Osteoblast (primary cell): ENCODE results near the gene SPDYA. TPM values are rescaled to one million over a fixed set of nuclear protein-coding genes. Genes with fewer than 3 reads are reported as not detected.

Experiments used
- DNase-seq: peaks from one replicate; pipeline ENCODE4 v3.0.0; 2011; ENCODE audit warnings: low spot score, mixed read lengths; ENCODE audit not compliant: insufficient read length; ENCODE audit errors: missing footprints
- H2AFZ ChIP-seq: 2 replicates; pipeline ENCODE4 v1.6.0; 2011; ENCODE audit warnings: mild to moderate bottlenecking, low read length
- H3K27ac ChIP-seq: 2 replicates; pipeline ENCODE4 v1.5.1; 2011; ENCODE audit warnings: mild to moderate bottlenecking, low read depth, low read length, moderate library complexity
- H3K27me3 ChIP-seq: 2 replicates; pipeline ENCODE4 v1.6.0; 2012; ENCODE audit warnings: mild to moderate bottlenecking, control low read depth, inconsistent platforms, low read length, moderate library complexity; ENCODE audit not compliant: insufficient read depth
- H3K36me3 ChIP-seq: 2 replicates; pipeline ENCODE4 v1.5.1; 2011; ENCODE audit warnings: mild to moderate bottlenecking, low read length, control low read depth, moderate library complexity; ENCODE audit not compliant: insufficient read depth
- H3K4me1 ChIP-seq: 2 replicates; pipeline ENCODE4 v1.5.1; 2011; ENCODE audit warnings: mild to moderate bottlenecking, low read length, control low read depth, moderate library complexity; ENCODE audit not compliant: insufficient read depth
- H3K4me2 ChIP-seq: 2 replicates; pipeline ENCODE4 v1.6.0; 2011; ENCODE audit warnings: mild to moderate bottlenecking, low read length; ENCODE audit not compliant: insufficient read depth
- H3K4me3 ChIP-seq: fragments of 200-600 bp; sonication (generic); 3 replicates; pipeline ENCODE4 v1.5.1; 2012; ENCODE audit warnings: mild to moderate bottlenecking, low read length, inconsistent platforms; ENCODE audit not compliant: insufficient read depth
- H3K79me2 ChIP-seq: 2 replicates; pipeline ENCODE4 v1.6.0; 2012; ENCODE audit warnings: mild to moderate bottlenecking, low read length, control low read depth, inconsistent platforms; ENCODE audit not compliant: insufficient read depth
- H3K9me3 ChIP-seq: 2 replicates; pipeline ENCODE4 v1.5.1; 2011; ENCODE audit warnings: low read depth, low read length, control low read depth
- H4K20me1 ChIP-seq: 2 replicates; pipeline ENCODE4 v1.6.0; 2012; ENCODE audit warnings: mild to moderate bottlenecking, low read length, control low read depth; ENCODE audit not compliant: insufficient read depth
- total RNA-seq: library from RNA; depleted of rRNA; stranded (reverse); fragments of >200 nt; gene quantifications from 2 replicates; pipeline ENCODE4 v1.2.3, GENCODE V29; 2012
- TF ChIP-seq, protein P1 (sequence below): IDR thresholded peaks from 2 replicates; pipeline ENCODE4 v1.5.1; 2011; ENCODE audit warnings: mild to moderate bottlenecking, low read depth, low read length, moderate library complexity; ENCODE audit errors: extremely low read depth

SPDYA gene
- total RNA-seq, 1 donor = 0.72 TPM

GRCh38 chr2:28767337-28767736 is 43.3 kb upstream of the SPDYA start:
- H3K4me2 ChIP-seq = no peak overlapping the region
- TF ChIP-seq, protein P1, sequence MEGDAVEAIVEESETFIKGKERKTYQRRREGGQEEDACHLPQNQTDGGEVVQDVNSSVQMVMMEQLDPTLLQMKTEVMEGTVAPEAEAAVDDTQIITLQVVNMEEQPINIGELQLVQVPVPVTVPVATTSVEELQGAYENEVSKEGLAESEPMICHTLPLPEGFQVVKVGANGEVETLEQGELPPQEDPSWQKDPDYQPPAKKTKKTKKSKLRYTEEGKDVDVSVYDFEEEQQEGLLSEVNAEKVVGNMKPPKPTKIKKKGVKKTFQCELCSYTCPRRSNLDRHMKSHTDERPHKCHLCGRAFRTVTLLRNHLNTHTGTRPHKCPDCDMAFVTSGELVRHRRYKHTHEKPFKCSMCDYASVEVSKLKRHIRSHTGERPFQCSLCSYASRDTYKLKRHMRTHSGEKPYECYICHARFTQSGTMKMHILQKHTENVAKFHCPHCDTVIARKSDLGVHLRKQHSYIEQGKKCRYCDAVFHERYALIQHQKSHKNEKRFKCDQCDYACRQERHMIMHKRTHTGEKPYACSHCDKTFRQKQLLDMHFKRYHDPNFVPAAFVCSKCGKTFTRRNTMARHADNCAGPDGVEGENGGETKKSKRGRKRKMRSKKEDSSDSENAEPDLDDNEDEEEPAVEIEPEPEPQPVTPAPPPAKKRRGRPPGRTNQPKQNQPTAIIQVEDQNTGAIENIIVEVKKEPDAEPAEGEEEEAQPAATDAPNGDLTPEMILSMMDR = no peak
- peaks cover 25% of the 10 kb centered on the region for H3K4me1 ChIP-seq
- H3K27ac ChIP-seq = no peak overlapping the region
- H3K27me3 ChIP-seq = no peaks in the 10 kb centered on the region
- H3K36me3 ChIP-seq = no peaks in the 10 kb centered on the region
- no peak for DNase-seq
- H4K20me1 ChIP-seq = peaks cover 86% of the 10 kb centered on the region
- no peaks in the 10 kb centered on the region for H3K9me3 ChIP-seq
- peaks cover 99% of the 10 kb centered on the region for H3K79me2 ChIP-seq
- no peak overlapping the region for H3K4me3 ChIP-seq
- no peak overlapping the region for H2AFZ ChIP-seq

GRCh38 chr2:28768422-28768821 is 42.2 kb upstream of the SPDYA start:
- Histone ChIP-seq H3K27ac (no peak overlapping the region), H3K79me2 (peaks cover 99% of the 10 kb centered on the region), H3K4me3 (no peak overlapping the region), H3K9me3 (no peaks in the 10 kb centered on the region), H3K4me2 (no peak overlapping the region), H3K27me3 (no peaks in the 10 kb centered on the region), H3K4me1 (peaks cover 21% of the 10 kb centered on the region), H2AFZ (no peak overlapping the region), H4K20me1 (peaks cover 86% of the 10 kb centered on the region), H3K36me3 (no peaks in the 10 kb centered on the region)
- TF ChIP-seq, protein P1 = no peak
- no peak for DNase-seq

GRCh38 chr2:28768952-28769351 is 41.7 kb upstream of the SPDYA start:
- Histone ChIP-seq H2AFZ (no peak overlapping the region), H3K27me3 (no peaks in the 10 kb centered on the region), H3K79me2 (peaks cover 99% of the 10 kb centered on the region), H3K9me3 (no peaks in the 10 kb centered on the region), H4K20me1 (peaks cover 86% of the 10 kb centered on the region), H3K4me1 (peaks cover 17% of the 10 kb centered on the region), H3K4me3 (no peak overlapping the region), H3K27ac (no peak overlapping the region), H3K4me2 (no peak overlapping the region), H3K36me3 (no peaks in the 10 kb centered on the region)
- DNase-seq = no peak
- TF ChIP-seq, protein P1 = no peak

DNA sequence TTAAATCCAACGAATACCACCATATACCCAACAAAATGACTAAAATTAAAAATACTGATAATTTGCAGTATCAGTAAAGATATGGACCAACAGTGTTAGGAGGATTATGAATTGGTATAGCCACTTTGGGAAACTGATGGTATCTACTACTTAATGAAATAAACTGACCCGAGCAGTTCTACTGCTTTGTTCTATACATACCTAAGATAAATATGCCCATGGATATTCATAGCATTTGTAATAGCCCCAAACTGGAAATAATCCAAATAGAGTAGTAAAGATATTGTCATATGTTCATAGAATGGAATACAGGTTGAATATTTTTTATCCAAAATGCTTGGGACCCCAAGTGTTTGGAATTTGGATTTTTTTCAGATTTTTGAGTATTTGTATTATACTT is 38.3 kb upstream of the SPDYA start:
- no peaks in the 10 kb centered on the region for H3K9me3 ChIP-seq
- H3K27ac ChIP-seq = no peak overlapping the region
- no peaks in the 10 kb centered on the region for H3K27me3 ChIP-seq
- H3K4me1 ChIP-seq = no peaks in the 10 kb centered on the region
- no peak for DNase-seq
- H4K20me1 ChIP-seq = peaks cover 71% of the 10 kb centered on the region
- TF ChIP-seq, protein P1 = no peak
- no peak overlapping the region for H3K4me2 ChIP-seq
- no peak overlapping the region for H2AFZ ChIP-seq
- peaks cover 98% of the 10 kb centered on the region for H3K79me2 ChIP-seq
- H3K4me3 ChIP-seq = no peak overlapping the region
- H3K36me3 ChIP-seq = peaks cover 2% of the 10 kb centered on the region
